Limb (tissue), 2 donors: Measurements from ENCODE around the gene MPZL2.
"Not testable (repeated sequence)": the region's sequence is repeated elsewhere in the genome, so short reads cannot be mapped to it uniquely, and the experiment has no call there.

Experiments used
- DNase-seq, 2 donors: peaks; one replicate each; pipeline ENCODE4 v3.0.0-alpha.2; 2016; ENCODE audit errors: extremely low spot score in 2 of 2

The MPZL2 gene

DNA sequence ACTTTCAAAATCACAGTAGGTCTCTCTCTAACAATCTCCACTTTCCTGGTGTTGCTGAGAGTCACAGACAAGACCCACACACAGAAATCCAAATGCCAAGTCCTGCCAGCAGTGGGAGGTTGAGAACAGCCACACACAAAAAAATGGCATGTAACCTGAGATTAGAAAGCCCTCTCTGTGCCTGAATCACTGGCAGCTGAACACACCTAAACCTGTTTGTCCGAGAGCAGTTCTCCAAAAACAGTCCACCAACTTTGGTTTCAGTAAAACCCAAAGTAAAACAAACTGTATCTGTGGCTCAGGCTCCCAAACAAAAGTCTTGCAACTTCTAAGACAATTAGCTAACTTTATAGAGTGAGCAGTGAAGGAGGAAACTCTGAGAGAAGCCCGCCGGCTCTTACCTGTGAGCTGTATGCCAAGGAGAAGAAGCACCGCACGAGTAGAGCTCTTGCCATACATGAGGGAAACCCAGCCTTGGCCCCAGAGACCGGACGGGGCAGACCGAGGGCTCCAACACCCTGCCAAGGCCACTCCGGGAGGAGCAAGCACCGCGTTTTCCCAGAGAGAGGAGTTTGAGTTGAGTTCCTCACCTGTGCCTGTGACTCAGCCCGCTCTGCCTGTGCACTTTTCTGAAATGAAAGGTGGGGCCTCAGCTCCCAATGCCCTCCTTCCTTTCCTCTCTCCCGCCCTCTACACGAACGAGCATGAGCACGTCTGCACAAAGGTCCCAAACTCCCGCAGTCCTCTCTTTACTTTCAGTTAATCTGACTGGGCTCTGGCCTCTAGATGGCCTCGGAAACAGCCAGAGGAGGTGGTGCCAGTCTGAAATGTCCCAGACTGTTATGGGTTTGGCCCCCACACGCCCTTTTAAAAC, at the start of gene MPZL2:
Gene MPZL2 (minus strand): TSS at position 603 of the 874 bp plus-strand sequence. CDS start 144 bp downstream, at position 459.
- DNase-seq, result peak in 1 of 2 donors; percentile 43

DNA sequence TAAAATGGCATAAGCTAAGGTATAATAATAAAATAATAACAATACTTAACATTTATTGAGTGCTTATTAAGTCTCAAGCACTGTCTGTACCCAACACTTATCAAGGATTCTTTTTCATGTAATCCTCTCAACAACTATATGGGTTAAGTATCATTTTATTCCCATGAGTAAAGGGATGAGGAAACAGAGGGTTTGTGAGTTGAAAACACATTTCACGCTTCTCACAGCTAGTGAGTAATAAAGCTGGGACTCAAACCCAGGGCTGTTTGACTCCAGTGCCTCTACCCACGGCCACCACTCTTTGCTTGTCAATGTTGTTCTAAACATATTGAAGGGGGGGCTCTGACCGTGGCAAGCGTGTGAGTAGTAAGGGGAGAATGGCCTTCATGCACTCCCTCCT, 49.1 kb upstream of the MPZL2 start:
- DNase-seq, result no peak

DNA sequence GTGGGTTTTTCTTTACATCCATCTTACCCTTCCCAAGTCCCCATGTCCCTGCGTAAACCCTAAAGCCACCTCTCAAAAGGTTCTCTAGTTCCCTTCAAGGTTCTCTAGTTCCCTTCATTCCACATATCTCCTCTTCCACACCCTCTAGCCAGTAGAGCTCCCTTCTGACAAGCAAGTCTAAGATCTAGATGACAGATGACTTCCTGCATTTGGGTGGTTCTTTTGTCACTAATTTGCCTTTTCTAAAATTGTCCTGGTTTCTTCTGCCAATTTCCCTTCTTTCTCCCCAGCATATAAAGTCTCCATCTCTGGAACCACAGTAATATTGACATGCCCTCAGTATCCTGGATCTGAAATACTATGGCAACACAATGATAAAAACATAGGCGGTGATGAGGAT, 48.2 kb upstream of the MPZL2 start:
- DNase-seq, result no peak

DNA sequence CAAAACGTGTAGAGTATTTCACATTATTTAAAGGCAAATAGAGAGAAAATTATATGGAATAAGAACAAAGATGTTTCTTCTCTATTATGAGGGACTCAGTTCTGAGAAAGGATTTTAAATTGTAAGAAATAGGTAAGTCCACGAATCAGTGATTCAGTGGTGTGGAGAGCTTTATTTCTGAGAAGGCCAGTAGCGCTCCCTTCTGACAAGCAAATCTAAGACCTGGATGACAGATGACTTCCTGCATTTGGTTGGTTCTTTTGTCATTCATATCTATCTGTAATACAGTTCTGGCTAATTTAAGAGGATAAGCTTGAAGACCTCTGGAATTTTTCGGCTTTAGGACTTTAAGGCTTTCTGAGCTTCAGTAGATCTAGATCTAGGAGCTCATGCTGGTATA, 47.4 kb upstream of the MPZL2 start:
- no peak for DNase-seq

DNA sequence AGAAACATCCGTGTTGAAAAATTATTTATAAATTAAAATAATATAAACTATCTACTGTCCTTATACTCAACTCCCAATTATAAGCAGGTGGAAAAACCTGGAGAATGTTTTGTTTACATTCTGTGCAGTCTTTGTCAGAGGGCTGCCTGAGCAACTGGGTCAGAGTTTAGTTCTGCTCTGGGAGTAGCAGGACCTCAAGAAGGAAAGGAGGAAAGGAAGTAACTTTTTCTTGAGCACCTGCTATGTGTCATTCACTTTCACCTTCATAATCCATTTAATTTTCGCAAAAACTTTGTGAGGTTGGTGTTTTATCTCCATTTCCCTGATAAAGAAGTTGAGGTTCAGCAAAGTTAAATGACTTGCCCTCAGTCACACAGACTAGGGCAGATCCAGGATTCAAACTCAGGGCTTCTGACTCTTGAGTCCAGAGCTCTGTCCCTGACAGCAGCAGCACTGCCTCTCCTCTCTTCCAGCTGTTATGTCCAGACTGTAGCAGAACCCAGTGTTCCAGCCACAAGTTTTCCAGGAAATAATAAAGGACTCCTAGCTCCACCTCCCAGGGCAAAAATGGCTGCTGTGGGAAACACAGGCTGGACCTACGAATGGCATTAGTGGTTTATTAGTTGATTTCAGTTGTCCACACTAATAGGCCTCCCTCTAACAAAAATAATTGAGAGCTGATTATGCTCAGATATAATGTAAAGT, 46.8 kb upstream of the MPZL2 start:
- DNase-seq, result no peak

DNA sequence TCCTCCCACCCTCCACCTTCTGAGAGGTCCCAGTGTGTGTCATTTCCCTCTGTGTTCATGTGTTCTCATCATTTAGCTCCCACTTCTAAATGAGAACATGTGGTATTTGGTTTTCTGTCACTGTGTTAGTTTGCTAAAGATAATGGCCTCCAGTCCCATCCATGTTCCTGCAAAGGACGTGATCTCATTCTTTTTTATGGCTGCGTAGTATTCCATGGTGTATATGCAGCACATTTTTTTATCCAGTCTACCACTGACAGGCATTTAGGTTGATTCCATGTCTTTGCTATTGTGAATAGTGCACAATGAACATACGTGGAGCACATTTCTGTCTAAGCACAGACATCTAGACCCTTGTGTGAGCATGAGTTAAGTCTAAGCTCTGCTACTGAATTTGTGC, 46.2 kb upstream of the MPZL2 start:
- DNase-seq, result no peak

DNA sequence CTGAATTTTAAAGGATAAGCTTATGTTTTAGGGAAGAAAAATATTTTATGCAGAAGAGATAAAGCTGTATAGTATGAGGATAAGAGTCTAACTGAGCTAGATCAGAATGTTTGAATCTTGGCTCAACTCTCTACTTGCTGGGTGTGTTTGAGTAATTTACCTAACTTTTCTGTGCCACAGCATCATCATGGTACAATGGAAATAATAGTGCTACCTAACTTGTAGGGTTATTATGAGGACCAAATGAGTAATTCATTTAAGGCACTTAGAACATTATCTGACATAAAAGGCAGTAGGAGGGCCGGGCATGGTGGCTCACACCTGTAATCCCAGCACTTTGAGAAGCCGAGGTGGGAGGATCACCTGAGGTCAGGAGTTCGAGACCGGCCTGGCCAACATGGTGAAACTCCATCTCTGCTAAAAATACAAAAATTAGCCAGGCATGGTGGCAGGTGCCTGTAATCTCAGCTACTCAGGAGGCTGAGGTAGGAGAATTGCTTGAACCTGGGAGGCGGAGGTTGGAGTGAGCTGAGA, 45.0 kb upstream of the MPZL2 start:
- DNase-seq, result not testable (repeated sequence)

DNA sequence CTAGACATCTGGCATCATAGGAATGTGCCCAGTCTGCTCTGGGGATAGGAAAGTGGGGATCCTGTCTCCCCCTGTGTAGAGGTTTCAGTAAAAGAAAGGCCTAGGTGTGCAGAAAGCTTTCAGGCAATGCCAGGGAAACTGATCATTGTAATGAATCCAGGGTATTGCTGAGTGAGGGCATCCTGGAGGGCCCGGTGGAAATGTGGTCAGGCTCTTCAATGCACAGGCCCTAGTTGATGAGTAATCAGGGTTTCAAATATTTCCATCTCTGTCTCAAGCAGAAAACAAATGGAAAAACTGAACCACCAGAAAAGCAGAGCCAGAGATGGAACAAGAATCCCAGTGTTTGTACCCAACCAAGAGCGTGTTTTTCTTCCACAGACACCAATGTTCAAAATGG, 42.5 kb upstream of the MPZL2 start:
- DNase-seq, result no peak

DNA sequence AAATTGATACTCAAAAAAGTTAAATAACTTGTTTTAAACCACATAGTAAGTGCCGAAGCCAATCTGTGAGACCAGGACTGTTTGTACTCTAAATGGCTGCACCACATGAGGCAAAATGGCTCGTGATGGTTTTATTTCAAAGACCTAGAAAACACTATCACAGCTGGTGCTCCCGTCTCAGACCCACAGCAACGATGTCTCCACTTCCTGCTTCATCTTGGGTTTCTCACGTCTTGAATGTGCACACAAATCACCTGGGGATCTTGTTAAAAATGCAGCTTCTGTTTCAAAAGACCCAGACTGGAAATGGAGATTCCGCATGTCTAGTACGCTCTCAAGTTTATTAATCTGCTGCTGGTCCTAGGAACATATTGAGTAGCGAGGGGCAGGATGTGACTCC, 41.6 kb upstream of the MPZL2 start:
- no peak for DNase-seq

DNA sequence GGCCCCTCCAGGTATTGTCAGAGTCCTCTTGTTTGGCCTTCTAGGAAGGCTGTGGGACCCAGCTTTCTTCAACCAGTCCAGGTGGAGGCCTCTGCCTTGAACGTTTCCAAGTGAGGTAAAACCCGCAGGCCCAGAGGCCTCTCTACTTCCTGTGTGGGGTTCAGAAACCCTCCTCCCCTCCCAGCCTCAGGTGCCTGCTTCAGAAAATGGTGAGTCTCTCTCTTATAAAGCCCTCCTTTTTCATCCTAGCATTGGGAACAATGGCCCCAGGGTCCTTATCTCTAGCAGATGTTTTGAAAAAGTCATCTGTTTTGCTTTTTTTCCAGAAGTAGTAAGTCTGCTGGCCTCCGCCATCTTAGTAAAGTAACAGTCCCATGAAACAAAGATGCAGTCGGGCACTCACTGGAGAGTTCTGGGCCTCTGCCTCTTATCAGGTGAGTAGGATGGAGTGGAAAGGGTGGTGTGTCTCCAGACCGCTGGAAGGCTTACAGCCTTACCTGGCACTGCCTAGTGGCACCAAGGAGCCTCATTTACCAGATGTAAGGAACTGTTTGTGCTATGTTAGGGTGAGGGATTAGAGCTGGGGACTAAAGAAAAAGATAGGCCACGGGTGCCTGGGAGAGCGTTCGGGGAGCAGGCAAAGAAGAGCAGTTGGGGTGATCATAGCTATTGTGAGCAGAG, 40.6 kb upstream of the MPZL2 start, which contains the start of gene CD3E:
Gene CD3E (plus strand): TSS at position 163 of the 681 bp plus-strand sequence. CDS start 223 bp downstream, at position 386.
- no peak for DNase-seq

DNA sequence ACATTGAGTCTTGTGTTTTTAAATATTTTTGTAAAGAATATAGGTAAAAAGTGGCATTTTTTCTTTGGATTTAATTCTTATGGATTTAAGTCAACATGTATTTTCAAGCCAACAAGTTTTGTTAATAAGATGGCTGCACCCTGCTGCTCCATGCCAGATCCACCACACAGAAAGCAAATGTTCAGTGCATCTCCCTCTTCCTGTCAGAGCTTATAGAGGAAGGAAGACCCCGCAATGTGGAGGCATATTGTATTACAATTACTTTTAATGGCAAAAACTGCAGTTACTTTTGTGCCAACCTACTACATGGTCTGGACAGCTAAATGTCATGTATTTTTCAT, 40.1 kb upstream of the MPZL2 start:
- DNase-seq, result no peak

DNA sequence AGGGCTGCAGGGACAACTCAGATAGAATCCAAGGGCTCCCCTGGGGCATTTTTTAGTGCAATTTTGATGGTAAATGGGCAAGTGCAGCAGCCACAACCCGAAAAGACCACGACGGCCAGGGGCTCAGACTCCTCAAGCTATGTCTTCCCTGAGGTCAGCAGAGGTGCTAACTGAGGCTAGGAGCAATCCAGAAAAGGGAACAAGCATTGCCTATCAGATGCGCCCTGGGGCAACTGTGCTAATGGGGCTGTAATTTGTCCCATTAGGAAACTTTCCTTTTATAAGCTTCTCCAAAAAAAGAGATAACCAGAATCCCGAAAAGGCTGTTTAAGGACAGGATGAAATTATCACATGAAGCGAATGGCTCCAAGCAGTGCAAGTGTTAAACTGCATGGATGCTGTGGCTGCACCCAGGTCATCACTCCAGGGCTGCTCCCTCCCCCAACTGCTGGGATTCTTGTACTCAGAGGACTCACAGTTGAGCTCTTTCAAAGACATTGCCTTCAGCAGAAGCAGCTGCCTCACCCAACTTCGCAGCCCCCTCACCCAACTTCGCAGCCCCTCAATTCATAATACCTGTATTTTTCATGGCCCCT, 37.6 kb upstream of the MPZL2 start:
- DNase-seq, result no peak

DNA sequence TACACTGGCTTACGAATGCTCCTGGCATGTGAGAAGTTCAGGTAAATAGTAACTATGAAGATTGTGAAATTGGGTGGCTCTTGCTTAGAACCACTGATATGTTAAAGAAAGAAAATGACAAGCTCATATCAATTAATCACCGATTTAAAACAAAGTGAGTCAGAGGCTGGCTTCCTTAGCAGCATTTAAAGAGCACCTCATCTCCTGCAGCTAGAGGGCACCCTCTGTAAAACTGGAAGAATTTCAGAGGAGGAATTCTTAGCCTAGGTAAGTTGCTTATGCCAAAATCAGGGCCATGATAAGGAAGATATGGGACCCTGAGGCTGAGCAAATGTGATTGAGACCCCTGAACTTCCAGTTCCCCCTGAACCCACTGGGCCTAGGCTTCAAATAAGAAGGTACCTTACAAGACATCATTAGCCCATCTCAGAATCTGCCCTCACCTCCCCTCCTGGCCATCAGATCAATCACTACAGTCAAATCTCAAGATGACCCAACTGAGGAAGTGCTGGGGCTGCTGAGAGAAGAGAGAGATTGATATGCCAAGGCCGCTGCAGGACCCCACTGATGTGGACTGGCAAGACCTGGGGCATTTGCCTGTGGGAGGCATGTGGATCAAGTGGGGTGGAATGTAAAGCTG, 31.8 kb upstream of the MPZL2 start:
- DNase-seq, result no peak

DNA sequence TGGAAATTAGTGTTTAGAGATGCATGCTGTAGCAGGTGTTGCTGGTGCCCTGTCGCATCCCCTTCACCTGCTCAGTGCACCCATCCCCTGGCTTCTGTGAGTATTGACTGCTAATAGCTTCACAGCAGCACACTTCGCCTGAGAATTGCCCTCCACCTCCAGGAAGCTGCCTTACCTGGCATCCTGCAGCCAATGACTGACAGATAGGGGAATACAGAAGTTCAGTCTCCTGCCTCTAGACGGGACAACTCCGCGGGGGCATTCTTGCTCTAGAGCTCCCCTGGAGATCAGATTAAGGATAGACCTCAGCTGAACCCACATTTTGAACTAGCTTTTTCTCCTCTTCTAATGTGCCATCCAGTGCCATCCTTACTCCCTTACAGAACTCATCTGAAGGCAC, 31.1 kb upstream of the MPZL2 start:
- no peak for DNase-seq

DNA sequence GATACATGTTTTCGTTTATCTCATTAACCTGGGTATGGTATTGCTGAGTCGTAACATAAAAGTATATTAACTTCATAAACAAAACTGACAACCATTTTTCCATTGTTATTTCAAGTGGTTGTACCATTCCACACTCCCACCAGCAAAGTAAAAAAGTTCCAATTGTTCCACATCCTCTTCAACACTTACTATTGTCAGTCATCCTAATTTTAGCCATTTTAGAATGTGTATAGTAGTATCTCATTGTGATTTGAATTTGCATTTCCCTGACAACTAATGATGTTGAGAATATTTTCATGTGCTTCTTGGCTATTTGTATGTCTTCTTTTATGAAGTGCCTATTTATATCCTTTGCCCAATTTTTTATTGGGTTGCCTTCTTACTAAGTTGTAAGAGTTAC, 30.0 kb upstream of the MPZL2 start:
- no peak for DNase-seq

DNA sequence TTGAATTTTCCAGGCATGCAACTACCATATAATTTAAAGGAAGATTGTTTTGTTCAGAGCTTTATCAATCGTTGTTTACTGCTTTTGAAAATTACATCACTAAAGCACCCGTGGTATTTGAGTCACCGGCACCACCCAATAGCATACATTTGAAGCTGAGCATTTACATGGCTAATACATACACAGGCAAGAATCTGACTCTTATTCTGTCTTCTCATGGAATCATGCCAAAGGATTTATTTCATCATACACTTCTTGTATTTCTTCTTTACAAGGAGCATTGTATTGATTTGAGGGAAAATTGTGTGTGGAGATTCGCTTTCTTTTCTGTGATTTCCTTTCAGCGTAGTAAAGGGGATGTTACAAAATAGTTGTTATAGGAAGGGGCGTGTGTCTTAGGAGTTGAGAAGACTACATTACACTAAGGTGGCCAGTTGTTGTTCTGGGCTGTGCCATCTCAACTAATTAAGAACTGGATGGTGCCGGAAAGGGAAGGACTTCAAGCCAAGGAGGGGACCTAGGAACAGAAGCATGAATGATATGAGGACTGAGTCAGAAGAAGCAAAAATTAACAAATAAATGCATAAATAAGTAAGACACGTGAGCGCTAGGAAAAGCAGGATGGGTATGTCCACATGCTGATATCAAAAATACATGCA, 27.5 kb upstream of the MPZL2 start:
- DNase-seq, result no peak

DNA sequence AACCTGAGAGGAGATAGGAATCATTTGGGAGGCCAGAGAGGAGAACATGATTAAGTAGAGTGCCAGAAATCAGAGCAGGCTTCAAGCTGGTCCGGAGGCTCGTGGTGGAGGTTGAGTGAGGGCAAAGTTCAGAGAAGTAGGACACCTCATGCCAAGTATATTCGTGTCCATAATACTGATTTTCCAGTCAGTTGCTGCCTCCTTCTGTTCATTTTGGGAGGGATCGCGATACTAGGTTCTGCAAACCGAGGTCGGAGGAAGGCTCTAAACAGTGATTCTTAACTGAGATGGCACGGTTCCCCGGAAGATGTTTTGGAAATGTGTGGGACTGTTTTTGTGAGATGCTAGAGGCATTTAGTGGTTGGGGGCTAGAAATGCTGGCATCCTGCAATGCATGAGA, 26.8 kb upstream of the MPZL2 start:
- no peak for DNase-seq

DNA sequence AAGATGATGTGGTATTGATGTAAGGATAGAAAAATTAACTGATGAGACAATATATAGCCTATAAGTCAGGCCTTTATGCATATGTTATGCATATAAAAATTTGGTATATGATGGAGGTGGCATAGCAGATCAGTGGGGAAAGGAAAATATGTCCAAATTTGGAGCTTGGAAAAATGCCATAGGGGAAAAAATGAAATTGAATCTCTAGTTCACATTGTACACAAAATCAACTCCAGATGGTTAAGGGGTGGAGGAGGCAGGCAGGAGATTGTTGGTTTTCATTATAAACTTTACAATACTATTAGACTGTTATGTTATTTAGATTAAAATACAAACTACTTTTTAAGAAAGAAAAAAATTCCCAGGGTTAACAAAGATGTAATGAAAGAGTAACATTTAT, 25.3 kb upstream of the MPZL2 start:
- DNase-seq, result peak in 1 of 2 donors; percentile 64

DNA sequence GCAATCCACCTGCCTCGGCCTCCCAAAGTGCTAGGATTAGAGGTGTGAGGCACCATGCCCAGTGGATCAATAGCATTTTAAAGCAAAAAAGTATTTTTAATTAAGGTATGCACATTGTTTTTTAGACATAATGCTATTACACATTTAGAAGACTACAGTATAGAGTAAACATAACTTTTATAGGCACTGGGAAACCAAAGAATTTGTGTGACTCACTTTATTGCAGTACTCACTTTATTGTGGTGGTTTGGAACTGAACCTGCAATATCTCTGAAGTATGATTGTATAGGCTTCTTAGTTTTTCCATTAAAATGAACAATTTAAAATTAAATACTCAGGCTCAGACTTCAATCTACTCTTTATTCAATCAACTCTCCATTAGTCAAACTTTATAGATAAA, 22.9 kb upstream of the MPZL2 start:
- DNase-seq, result no peak

DNA sequence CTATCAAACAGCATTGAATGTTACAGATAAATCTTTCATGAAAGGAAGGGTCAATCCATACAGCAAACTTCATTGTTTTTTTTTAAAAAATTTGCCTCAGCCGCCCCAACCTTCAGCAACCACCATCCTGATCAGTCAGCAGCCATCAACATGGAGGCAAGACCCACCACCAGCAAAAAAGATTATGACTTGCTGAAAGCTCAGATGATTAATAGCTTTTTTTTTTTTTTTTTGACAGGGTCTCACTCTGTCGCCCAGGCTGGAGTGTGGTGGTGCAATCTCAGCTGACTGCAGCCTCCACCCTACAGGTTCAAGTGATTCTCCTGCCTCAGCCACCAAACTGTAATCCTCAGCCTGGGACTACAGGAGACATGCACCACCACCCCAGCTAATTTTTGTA, 22.4 kb upstream of the MPZL2 start:
- no peak for DNase-seq
